Renal cortex interstitium (tissue), 15 donors: ENCODE measurements around the gene AP4S1. TPM values are rescaled to one million over a fixed set of nuclear protein-coding genes. Genes with fewer than 3 reads are reported as not detected.

ENCODE experiments used
- DNase-seq, 11 donors: peaks; one replicate each; pipeline ENCODE4 v3.0.0-alpha.2; 2013; ENCODE audit warnings: low read depth in 9 of 11, low spot score in 4 of 11; ENCODE audit errors: extremely low read depth in 1 of 11
- long read RNA-seq, 16 experiments: transcript quantifications; one replicate each; lab custom pipeline, GENCODE V29; 2026
- polyA plus RNA-seq, 3 donors: library from polyadenylated mRNA; unstranded; fragments of 120-200 nt; gene quantifications; one replicate each; pipeline ENCODE4 v1.2.1, GENCODE V29; 2013; ENCODE audit not compliant: insufficient read length in 3 of 3

The AP4S1 gene
- polyA plus RNA-seq = 10 to 100 TPM; 15.9 to 20.2 (median 19.0) TPM
- long read RNA-seq, donor 1, partial matches to known transcripts = 0 of 2 reads
- long read RNA-seq, donor 1, other reads (novel, unspliced or antisense) = 0 of 2 reads
- long read RNA-seq, donor 2 = 0 reads
- long read RNA-seq, donor 3, partial matches to known transcripts = 0 of 3 reads
- long read RNA-seq, donor 3, other reads (novel, unspliced or antisense) = 0 of 3 reads
- long read RNA-seq, donor 4, partial matches to known transcripts = 0 of 2 reads
- long read RNA-seq, donor 4, other reads (novel, unspliced or antisense) = 0 of 2 reads
- long read RNA-seq, donor 5 = 0 reads
- long read RNA-seq, donor 6, partial matches to known transcripts = 0 of 1 reads
- long read RNA-seq, donor 6, other reads (novel, unspliced or antisense) = 0 of 1 reads
- long read RNA-seq, donor 7, partial matches to known transcripts = 0 of 3 reads
- long read RNA-seq, donor 7, other reads (novel, unspliced or antisense) = 0 of 3 reads
- long read RNA-seq, donor 8 = 0 reads
- long read RNA-seq, donor 9 = 0 reads
- long read RNA-seq, donor 10, partial matches to known transcripts = 32 of 34 reads
- long read RNA-seq, donor 10, other reads (novel, unspliced or antisense) = 0 of 34 reads
- long read RNA-seq, donor 11 = 0 reads
- long read RNA-seq, donor 12 = 0 reads
- long read RNA-seq, donor 13 = 0 reads
- long read RNA-seq, donor 14, partial matches to known transcripts = 0 of 3 reads
- long read RNA-seq, donor 14, other reads (novel, unspliced or antisense) = 0 of 3 reads
- long read RNA-seq, donor 15, partial matches to known transcripts = 0 of 3 reads
- long read RNA-seq, donor 15, other reads (novel, unspliced or antisense) = 0 of 3 reads
- long read RNA-seq, donor 16, partial matches to known transcripts = 0 of 4 reads
- long read RNA-seq, donor 16, other reads (novel, unspliced or antisense) = 0 of 4 reads

- peak in 10 of 11 donors; percentile 24 to 57 (median 40) for DNase-seq
Measured at GRCh38 chr14:31025367-31026076, at the start of gene AP4S1. AP4S1 (plus strand) TSS chr14:31025649; CDS start chr14:31066197, 40,548 bp downstream.

DNA sequence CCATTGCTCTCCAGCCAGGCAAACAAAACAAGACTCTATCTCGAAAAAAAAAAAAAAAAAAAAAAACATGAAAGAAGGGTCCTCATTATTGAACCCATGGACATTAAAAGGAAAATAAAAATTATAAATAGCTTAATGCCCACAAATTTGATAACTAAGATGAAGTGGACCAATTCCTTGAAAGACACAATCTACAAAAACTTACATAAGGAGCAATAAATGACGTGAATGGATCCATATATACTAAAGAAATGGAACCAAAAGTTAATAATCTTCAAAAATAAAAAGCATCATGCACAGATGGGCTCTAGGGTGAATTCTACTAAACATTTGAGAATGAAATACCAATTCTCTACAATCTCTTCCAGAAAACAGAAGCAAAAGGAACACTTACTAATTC, 47.7 kb upstream of the AP4S1 start:
- DNase-seq = no peak

GRCh38 chr14:30980106-30980704, 45.2 kb upstream of the AP4S1 start:
- DNase-seq = peak; percentile 15 to 50 (median 34)

GRCh38 chr14:30980980-30981379, 44.5 kb upstream of the AP4S1 start:
- no peak for DNase-seq

DNA sequence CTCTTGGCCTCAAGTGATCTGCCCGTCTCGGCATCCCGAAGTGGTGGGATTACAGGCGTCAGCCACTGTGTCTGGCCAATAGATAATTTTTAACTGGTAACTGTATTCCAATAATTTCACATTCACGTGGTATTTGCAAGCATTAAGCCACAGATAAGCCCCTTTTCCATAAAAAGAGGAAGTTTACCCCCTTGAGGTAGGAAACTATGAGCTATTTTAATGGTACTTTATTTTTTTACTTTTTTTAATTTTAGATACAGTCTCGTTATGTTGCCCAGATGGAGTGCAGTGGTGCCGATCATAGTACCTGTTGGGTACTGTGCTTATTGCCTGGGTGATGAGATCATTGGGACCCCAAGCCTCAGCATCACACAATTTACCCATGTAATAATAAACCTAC, 42.9 kb upstream of the AP4S1 start:
- DNase-seq = no peak

DNA sequence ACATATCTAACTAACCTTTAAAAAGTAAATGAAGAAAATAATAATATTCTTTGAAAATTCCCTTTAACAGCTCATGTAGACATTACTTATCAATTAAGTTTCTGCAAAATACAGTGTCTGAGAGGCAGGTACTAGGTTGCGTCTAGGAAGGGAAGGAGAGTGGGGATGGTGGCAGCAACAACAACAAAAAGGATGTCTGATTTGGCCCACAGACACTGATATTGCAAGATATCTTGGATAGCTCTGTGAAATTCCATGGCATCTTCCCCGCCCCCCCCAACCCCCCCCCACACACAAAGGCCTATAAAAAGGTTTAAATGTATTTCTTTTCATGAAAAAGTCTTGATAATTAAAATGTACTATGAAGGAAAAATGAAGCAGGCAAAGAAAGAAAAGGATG, 41.6 kb upstream of the AP4S1 start:
- no peak for DNase-seq

GRCh38 chr14:30985796-30986195, 39.7 kb upstream of the AP4S1 start:
- DNase-seq = no peak

DNA sequence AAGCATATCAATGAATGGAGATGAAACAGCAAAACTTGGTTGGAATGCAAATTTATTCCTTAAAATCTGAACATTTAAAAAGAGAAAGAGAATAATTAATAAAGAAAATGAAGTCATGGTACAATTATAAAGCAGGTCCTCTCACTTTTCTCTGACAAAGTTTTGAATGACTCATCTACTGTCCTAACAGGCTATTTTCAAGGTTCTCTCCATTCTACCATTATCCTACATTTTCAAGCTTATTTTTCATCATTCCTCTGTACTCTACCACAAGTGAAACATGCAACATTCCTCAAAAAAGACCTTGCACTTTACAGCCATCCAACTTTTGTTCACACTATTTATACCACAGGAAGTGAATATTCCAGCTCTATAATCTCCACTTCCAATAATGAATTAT, 36.9 kb upstream of the AP4S1 start:
- DNase-seq = no peak

GRCh38 chr14:30990770-30991169, 34.7 kb upstream of the AP4S1 start:
- DNase-seq = no peak

DNA sequence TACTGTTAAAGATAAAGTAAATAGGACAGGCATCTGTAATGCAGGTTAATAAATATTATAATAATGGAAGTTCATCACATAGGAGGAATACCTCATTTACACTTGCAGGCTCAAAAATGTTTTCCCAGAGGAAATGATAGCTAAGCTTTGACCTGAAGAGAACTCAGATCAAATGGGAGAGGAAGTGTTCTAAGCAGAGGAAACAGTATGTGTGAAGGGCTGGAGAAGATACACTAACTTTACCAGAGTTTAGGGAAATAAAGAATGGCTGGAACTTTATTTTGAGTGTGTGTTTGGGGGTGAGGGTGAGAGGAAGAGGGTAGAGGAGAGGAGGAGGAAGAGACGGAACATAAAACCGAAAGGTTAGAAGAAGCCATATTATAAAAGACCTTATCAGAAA, 34.0 kb upstream of the AP4S1 start:
- no peak for DNase-seq

DNA sequence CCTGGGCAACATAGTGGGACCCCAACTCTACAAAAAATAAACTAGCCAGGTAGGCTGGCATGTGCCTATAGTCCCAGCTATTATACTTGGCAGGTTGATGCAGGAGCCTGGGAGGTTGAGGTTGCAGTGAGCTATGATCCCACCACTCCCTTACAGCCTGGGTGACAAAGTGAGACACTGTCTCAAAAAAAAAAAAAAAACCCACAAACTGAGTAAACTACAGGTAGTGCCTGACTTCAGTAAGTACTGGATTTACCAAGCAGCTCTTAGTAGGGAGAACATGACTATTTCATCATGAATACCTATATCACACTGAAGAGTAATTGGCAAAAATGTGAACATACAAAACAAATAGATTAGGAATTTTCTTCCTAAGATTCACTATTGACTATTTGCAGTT, 32.4 kb upstream of the AP4S1 start:
- no peak for DNase-seq

GRCh38 chr14:30994681-30995620, 30.5 kb upstream of the AP4S1 start:
- no peak for DNase-seq

DNA sequence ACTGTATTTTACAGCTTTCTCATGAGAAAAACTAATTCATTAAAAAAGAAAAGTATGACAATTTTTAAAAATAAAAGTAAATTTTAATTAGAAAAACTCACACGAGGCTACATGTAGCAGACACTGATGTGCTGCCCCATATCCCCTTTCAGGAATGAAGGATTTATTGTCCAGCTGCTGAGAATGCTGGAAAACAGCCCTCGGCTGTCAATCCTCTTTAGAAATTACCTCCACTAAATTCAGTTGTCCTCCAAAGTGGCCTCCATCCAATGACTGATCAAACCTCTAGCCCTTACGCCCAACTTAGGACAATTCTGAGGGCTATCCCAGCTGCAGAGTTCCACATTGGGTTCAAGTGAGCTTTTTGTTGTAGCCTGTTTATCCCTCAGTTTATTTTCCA, 29.8 kb upstream of the AP4S1 start:
- no peak for DNase-seq

GRCh38 chr14:30996892-30997659, 28.4 kb upstream of the AP4S1 start:
- no peak for DNase-seq

GRCh38 chr14:30998100-30998706, 27.2 kb upstream of the AP4S1 start:
- no peak for DNase-seq

GRCh38 chr14:30999038-30999773, 26.2 kb upstream of the AP4S1 start:
- no peak for DNase-seq
